ENCODE results near the gene ZNF593OS.

DNA sequence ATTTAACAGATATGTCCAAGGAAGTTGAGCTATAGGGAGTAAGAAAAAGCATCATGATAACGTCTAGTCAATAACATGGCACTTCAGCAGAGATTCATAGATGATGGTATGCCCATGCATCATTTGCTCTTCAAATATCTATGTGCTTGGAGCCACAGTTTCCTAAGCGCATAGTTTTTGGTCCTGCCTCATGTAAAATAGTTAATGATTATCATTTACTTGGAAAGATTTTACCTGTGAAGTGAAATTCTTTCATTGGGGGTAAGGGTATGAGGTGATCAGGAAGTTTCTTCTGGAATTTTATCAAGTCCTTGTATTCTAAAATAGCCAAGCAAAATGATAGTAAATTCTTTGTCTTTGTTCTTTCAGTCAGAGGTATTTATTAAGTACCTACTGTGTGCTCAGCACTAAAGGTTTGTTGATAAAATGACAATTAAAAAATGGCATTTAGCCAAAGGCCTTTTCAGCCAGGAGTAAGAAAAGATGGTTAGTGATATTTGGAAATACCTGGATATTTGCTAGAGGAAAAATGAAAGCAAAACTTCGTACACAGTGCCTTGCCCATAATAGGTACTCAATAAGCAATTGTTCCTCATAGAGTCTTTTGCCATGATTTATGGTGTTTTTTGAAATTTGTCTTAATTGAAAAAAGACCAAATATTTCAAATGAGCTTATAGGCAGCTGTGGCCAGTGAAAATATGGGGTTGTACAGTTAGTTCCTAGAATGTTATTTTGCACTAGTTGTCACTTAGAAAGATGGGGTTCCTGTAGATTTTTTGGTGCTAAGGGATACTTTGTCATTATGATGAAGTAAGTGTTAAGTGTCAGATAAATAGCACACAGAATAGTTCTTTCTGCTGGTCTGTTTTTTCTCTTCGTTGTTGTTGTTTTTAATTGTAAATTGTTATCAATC lies 47.0 kb downstream of the ZNF593OS start:
- TF ChIP-seq, protein P1, sequence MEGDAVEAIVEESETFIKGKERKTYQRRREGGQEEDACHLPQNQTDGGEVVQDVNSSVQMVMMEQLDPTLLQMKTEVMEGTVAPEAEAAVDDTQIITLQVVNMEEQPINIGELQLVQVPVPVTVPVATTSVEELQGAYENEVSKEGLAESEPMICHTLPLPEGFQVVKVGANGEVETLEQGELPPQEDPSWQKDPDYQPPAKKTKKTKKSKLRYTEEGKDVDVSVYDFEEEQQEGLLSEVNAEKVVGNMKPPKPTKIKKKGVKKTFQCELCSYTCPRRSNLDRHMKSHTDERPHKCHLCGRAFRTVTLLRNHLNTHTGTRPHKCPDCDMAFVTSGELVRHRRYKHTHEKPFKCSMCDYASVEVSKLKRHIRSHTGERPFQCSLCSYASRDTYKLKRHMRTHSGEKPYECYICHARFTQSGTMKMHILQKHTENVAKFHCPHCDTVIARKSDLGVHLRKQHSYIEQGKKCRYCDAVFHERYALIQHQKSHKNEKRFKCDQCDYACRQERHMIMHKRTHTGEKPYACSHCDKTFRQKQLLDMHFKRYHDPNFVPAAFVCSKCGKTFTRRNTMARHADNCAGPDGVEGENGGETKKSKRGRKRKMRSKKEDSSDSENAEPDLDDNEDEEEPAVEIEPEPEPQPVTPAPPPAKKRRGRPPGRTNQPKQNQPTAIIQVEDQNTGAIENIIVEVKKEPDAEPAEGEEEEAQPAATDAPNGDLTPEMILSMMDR (conservative IDR thresholded peaks at IDR 0.05 in 1 of 2, IDR thresholded peaks at IDR 0.05 in 1 of 2; ENCODE audit: extremely low read depth in 1 of 2, insufficient read depth in 1 of 2, low read depth in 1 of 2, low read length in 2 of 2) = no peak
- TF ChIP-seq EZH2 (IDR thresholded peaks at IDR 0.05; ENCODE audit: borderline replicate concordance, low read length) = no peak
